K562 treated with DMSO at 1 percent for 48 hours (cell line): ENCODE results near the gene ITPKC. TPM values are rescaled to one million over a fixed set of nuclear protein-coding genes. Genes with fewer than 3 reads are reported as not detected.

Experiments
- total RNA-seq: library from RNA; unstranded; fragments of 300-600 nt; gene quantifications from 2 replicates; pipeline ENCODE4 v1.2.3, GENCODE V29; 2022; ENCODE audit warnings: low replicate concordance; ENCODE audit errors: extremely low read depth

ITPKC gene
- total RNA-seq = not detected in 2 replicates

GRCh38 chr19:40716482-40717324 is at the start of gene ITPKC, which contains the start of gene COQ8B:
TSS of gene ITPKC (plus strand) at chr19:40717112. CDS start at chr19:40717136, 24 bp downstream.
TSS of gene COQ8B (minus strand) at chr19:40716886. CDS start at chr19:40714632, 2,254 bp downstream.

GRCh38 chr19:40690050-40690692 is 26.7 kb upstream of the ITPKC start, which contains the start of gene NUMBL:
TSS of gene NUMBL (minus strand) at chr19:40690651. CDS start at chr19:40690483, 168 bp downstream.

GRCh38 chr19:40750058-40750873 is 33.4 kb downstream of the ITPKC start, which contains the start of gene ACTMAP:
TSS of gene ACTMAP (minus strand) at chr19:40750477. CDS start at chr19:40749803, 674 bp downstream.

GRCh38 chr19:40750874-40751537 is 34.1 kb downstream of the ITPKC start, which contains the start of gene SNRPA:
TSS of gene SNRPA (plus strand) at chr19:40751203. CDS start at chr19:40751409, 206 bp downstream.

GRCh38 chr19:40774916-40775631 is 58.2 kb downstream of the ITPKC start, which contains the start of gene MIA:
TSS of gene MIA (plus strand) at chr19:40775521. CDS start at chr19:40775543, 22 bp downstream.

GRCh38 chr19:40777937-40778705 is 61.2 kb downstream of the ITPKC start, which contains the start of gene RAB4B:
TSS of gene RAB4B (plus strand) at chr19:40778247. CDS start at chr19:40778376, 129 bp downstream.

Other genes starting within 250 kb of the ITPKC start
- not detected in 2 replicates for gene SHKBP1, start 140.2 kb upstream of the ITPKC start, total RNA-seq
- not detected in 2 replicates for gene LTBP4, start 115.7 kb upstream of the ITPKC start, total RNA-seq
- gene NUMBL, start 26.5 kb upstream of the ITPKC start, total RNA-seq = not detected in 2 replicates
- not detected in 2 replicates for gene COQ8B, start 226 bp upstream of the ITPKC start, total RNA-seq
- not detected in 2 replicates for gene ACTMAP, start 33.4 kb downstream of the ITPKC start, total RNA-seq
- not detected in 2 replicates for gene SNRPA, start 34.1 kb downstream of the ITPKC start, total RNA-seq
- gene MIA, start 58.4 kb downstream of the ITPKC start, total RNA-seq = not detected in 2 replicates
- gene RAB4B, start 61.1 kb downstream of the ITPKC start, total RNA-seq = not detected in 2 replicates
- gene EGLN2, start 82.1 kb downstream of the ITPKC start, total RNA-seq = not detected in 2 replicates
- not detected in 2 replicates for gene CYP2A6, start 133.3 kb downstream of the ITPKC start, total RNA-seq
- gene CYP2A7, start 165.1 kb downstream of the ITPKC start, total RNA-seq = not detected in 2 replicates